ENCODE measurements around the gene CCDC92B. TPM values are rescaled to one million over a fixed set of nuclear protein-coding genes. Genes with fewer than 3 reads are reported as not detected.

CCDC92B gene
- total and polyA plus RNA-seq, 2 of the 13 experiments (the other 11 are each of a cell fraction or from before 2014, with no cell fraction given), result not detected

- Histone ChIP-seq H3K27me3 (ENCODE audit: control insufficient read depth in 1 of 2, insufficient read depth in 2 of 2, low read length in 2 of 2) (peaks cover 2 to 28% of the 10 kb centered on the region in 2 experiments; a peak in 3 of 5 replicates), H3K4me1 (ENCODE audit: insufficient read depth, low read length) (no peaks in the 10 kb centered on the region), H3K4me3 (replicated peaks in 1 of 3; ENCODE audit: insufficient read depth in 1 of 3, low read depth in 2 of 3, low read length in 3 of 3) (no peak overlapping the region), H3K4me2 (ENCODE audit: low read depth, low read length) (no peak overlapping the region), H3K27ac (ENCODE audit: extremely low read length, insufficient read depth, low read length) (no peak overlapping the region), H3K79me2 (ENCODE audit: insufficient read depth, low read length) (no peaks in the 10 kb centered on the region), H4K20me1 (ENCODE audit: insufficient read depth, low read length) (peaks cover 6% of the 10 kb centered on the region; the same call in 1 of the 2 replicates), H3K9ac (ENCODE audit: insufficient read depth, low read depth, low read length) (no peak overlapping the region), H2AFZ (ENCODE audit: low read length) (no peak overlapping the region), H3K36me3 (replicated peaks in 1 of 2; ENCODE audit: control insufficient read depth in 1 of 2, insufficient read depth in 2 of 2, low read length in 2 of 2) (no peaks in the 10 kb centered on the region), H3K9me3 (ENCODE audit: low read length) (no peaks in the 10 kb centered on the region)
- no peak for FAIRE-seq
- ChIA-PET CTCF (ENCODE audit: low intra/inter-chr PET ratio, low total read pairs) (no interaction called here), POLR2A (no interaction called here)
- no peak for ATAC-seq
- WGBS (ENCODE audit: low lambda C conversion rate), result 50% methylated on average over 2 of the region's 2 CpGs
- BruUV-seq (replicated peaks), result no TSS peak
- no peak for DNase-seq (ENCODE audit: low spot score)
- intact Hi-C loops (cut with micrococcal nuclease; ENCODE audit: unreplicated experiment), result no loop called here
- in situ Hi-C loops (cut with HindIII; ENCODE audit: extremely low pct_ligation_motif_present, low pct_unique_long_range_greater_than_20kb), result no loop called here
- TF ChIP-seq EP300 (IDR thresholded peaks at IDR 0.05; ENCODE audit: low read depth in 2 of 2, low read length in 2 of 2) (no peak), EP300 (CRISPR knock-in tag; IDR thresholded peaks at IDR 0.05; ENCODE audit: borderline replicate concordance) (no peak), ZNF646 (CRISPR knock-in tag; IDR thresholded peaks at IDR 0.05) (no peak), ZNF292 (CRISPR knock-in tag; IDR thresholded peaks at IDR 0.05; ENCODE audit: borderline replicate concordance, low read depth) (no peak), MAFK (conservative IDR thresholded peaks at IDR 0.05 in 1 of 2, IDR thresholded peaks at IDR 0.05 in 1 of 2; ENCODE audit: low read length in 2 of 2) (no peak), ZNF572 (CRISPR knock-in tag; IDR thresholded peaks at IDR 0.05) (no peak), RELA (CRISPR knock-in tag; IDR thresholded peaks at IDR 0.05) (no peak), PCBP2 (optimal IDR thresholded peaks at IDR 0.05; ENCODE audit: low read depth, low read length, poor library complexity, severe bottlenecking) (no peak), XBP1 (CRISPR knock-in tag; IDR thresholded peaks at IDR 0.05) (no peak), TIGD3 (CRISPR knock-in tag; IDR thresholded peaks at IDR 0.05; ENCODE audit: borderline replicate concordance) (no peak), TCF12 (IDR thresholded peaks at IDR 0.05) (no peak), TCF12 (CRISPR knock-in tag; IDR thresholded peaks at IDR 0.05) (no peak), THAP7 (CRISPR knock-in tag; IDR thresholded peaks at IDR 0.05) (no peak), NFATC3 (CRISPR knock-in tag; IDR thresholded peaks at IDR 0.05) (no peak), SRSF1 (optimal IDR thresholded peaks at IDR 0.05; ENCODE audit: low read depth, low read length) (no peak), TAF1 (CRISPR knock-in tag; IDR thresholded peaks at IDR 0.05) (no peak)
Measured at GRCh38 chr17:2751491-2751890, 2.0 kb upstream of the CCDC92B start.
